Testis (tissue), 3 donors: ENCODE data around the gene TRPM3. TPM values are rescaled to one million over a fixed set of nuclear protein-coding genes. Genes with fewer than 3 reads are reported as not detected.
A peak's percentile ranks its signal among the peaks of the same experiment; 100 is the strongest.

Experiments used
- DNase-seq: peaks from one replicate; pipeline ENCODE4 v3.0.0-alpha.2; 2019
- H3K27ac ChIP-seq, 2 donors: fragments of 200-600 bp; sonication (generic); one replicate each; pipeline ENCODE4 v1.5.1; 2019
- H3K27me3 ChIP-seq: fragments of 200-600 bp; sonication (generic); one replicate; pipeline ENCODE4 v1.5.1; 2019
- H3K36me3 ChIP-seq: fragments of 200-600 bp; sonication (generic); one replicate; pipeline ENCODE4 v1.5.1; 2017; ENCODE audit warnings: low read depth; ENCODE audit errors: missing control alignments
- H3K4me1 ChIP-seq: fragments of 200-600 bp; sonication (generic); one replicate; pipeline ENCODE4 v1.5.1; 2019
- H3K4me3 ChIP-seq, 2 donors: fragments of 200-600 bp; sonication (generic); one replicate each; pipeline ENCODE4 v1.5.1; 2017 to 2019
- H3K9me3 ChIP-seq: fragments of 200-600 bp; sonication (generic); one replicate; pipeline ENCODE4 v1.5.1; 2017
- CTCF ChIP-seq, 3 experiments: fragments of 450-650 bp in 2 of 3; fragments of 200-600 bp in 1 of 3; sonication (generic) in 1 of 3; IDR thresholded peaks; one replicate each; pipeline ENCODE4 v1.5.1; 2016 to 2019; ENCODE audit warnings: antibody characterized with exemption in 3 of 3, mild to moderate bottlenecking in 2 of 3, moderate library complexity in 1 of 3
- POLR2A ChIP-seq: fragments of 450-650 bp; IDR thresholded peaks from one replicate; pipeline ENCODE4 v1.6.1; 2017; ENCODE audit warnings: antibody characterized with exemption, mild to moderate bottlenecking, moderate library complexity
- WGBS, 2 donors: methylation state at CpG; one replicate each; pipeline ENCODE4 v1.1.5; 2018; 5-methylcytosine and 5-hydroxymethylcytosine counted together
- intact Hi-C: fragments of 100-400 bp; cut with DNase I; formaldehyde crosslinking; loops from one replicate; pipeline ENCODE4 v1.15.1; 2023; ENCODE audit warnings: low total_unique reads
- polyA plus RNA-seq: library from polyadenylated mRNA; stranded (reverse); fragments of 350-450 nt; fragmentation: Illumina TruSeq; extraction: RNeasy Lipid Tissue Mini Kit (QIAGEN cat#74804); gene quantifications from one replicate; pipeline ENCODE4 v1.2.3, GENCODE V29; 2014; ENCODE audit warnings: low read depth, low replicate concordance; ENCODE audit not compliant: insufficient read depth
- total RNA-seq, 2 donors: library from RNA; depleted of rRNA; stranded (reverse); fragments of >200 nt; gene quantifications; one replicate each; pipeline ENCODE4 v1.2.3, GENCODE V29; 2016

TRPM3 gene
- total and polyA plus RNA-seq, 3 donors from 2014 or later = 4.1 to 54.3 (median 43.9) TPM

- Histone ChIP-seq H3K27me3 (no peaks in the 10 kb centered on the region), H3K4me1 (peaks cover 25% of the 10 kb centered on the region), H3K4me3 (no peak overlapping the region), H3K27ac (peak overlapping the region; percentile 61 to 78), H3K36me3 (no peaks in the 10 kb centered on the region), H3K9me3 (no peaks in the 10 kb centered on the region)
- DNase-seq = no peak
- TF ChIP-seq CTCF (IDR thresholded peaks at IDR 0.05) (no peak), POLR2A (no peak)
- intact Hi-C loops = no loop called here
- WGBS, 2 donors = 89 to 91% methylated on average over 7 of the region's 7 CpGs
Observed at GRCh38 chr9:70616228-70616990, 505.0 kb downstream of the TRPM3 start.

- intact Hi-C loops = no loop called here
- Histone ChIP-seq H3K27ac (peak overlapping the region; percentile 61 to 78), H3K27me3 (no peaks in the 10 kb centered on the region), H3K4me3 (no peak overlapping the region), H3K4me1 (peaks cover 25% of the 10 kb centered on the region), H3K36me3 (no peaks in the 10 kb centered on the region), H3K9me3 (no peaks in the 10 kb centered on the region)
- TF ChIP-seq CTCF (IDR thresholded peaks at IDR 0.05) (no peak), POLR2A (no peak)
- 50% methylated on average over 4 of the region's 4 CpGs for WGBS, 2 donors
- no peak for DNase-seq
Observed at GRCh38 chr9:70615464-70616138, 505.8 kb downstream of the TRPM3 start.

GRCh38 chr9:70614786-70615463 is 506.5 kb downstream of the TRPM3 start:
- 39 to 53% methylated on average over 4 of the region's 4 CpGs for WGBS, 2 donors

More at GRCh38 chr9:70614786-70615463, 506.5 kb downstream of the TRPM3 start:
- Histone ChIP-seq H3K27ac (peak overlapping the region; percentile 61 to 78), H3K4me1 (peaks cover 25% of the 10 kb centered on the region), H3K9me3 (no peaks in the 10 kb centered on the region), H3K27me3 (no peaks in the 10 kb centered on the region), H3K36me3 (no peaks in the 10 kb centered on the region), H3K4me3 (no peak overlapping the region)
- DNase-seq = peak; percentile 73
- no peak for TF ChIP-seq POLR2A
- TF ChIP-seq CTCF (IDR thresholded peaks at IDR 0.05) = no peak
- intact Hi-C loops = no loop called here
